Activated T-helper 2 cell treated with anti-CD3 and anti-CD28 coated beads, Interferon-gamma antibody, Interleukin-2, Interleukin-4, amounts not matched to agents 10 μg/mL and 5 μg/mL and 100 μg/mL, durations not matched to agents 14 hours and 24 hours and 36 hours (primary cell): Measurements from ENCODE around the gene ZNF385D. TPM values are rescaled to one million over a fixed set of nuclear protein-coding genes. Genes with fewer than 3 reads are reported as not detected.

Experiments used
- DNase-seq: peaks from one replicate; pipeline ENCODE4 v3.0.0; 2021; ENCODE audit warnings: low spot score
- H3K27ac Mint-ChIP-seq: one replicate; pipeline ENCODE4 v1.8.0; 2021; ENCODE audit warnings: mixed read lengths
- H3K27me3 Mint-ChIP-seq: one replicate; pipeline ENCODE4 v1.8.0; 2021; ENCODE audit warnings: low read depth, mixed read lengths
- H3K36me3 Mint-ChIP-seq: one replicate; pipeline ENCODE4 v1.8.0; 2021; ENCODE audit warnings: low read depth, mixed read lengths
- H3K4me1 Mint-ChIP-seq: one replicate; pipeline ENCODE4 v1.8.0; 2021; ENCODE audit warnings: low read depth, mixed read lengths
- H3K4me3 Mint-ChIP-seq: one replicate; pipeline ENCODE4 v1.8.0; 2021; ENCODE audit warnings: low read depth, mild to moderate bottlenecking, moderate library complexity, mixed read lengths
- H3K9me3 Mint-ChIP-seq: one replicate; pipeline ENCODE4 v1.8.0; 2021; ENCODE audit warnings: mixed read lengths
- intact Hi-C: fragments of 100-400 bp; cut with micrococcal nuclease; formaldehyde crosslinking; loops from one replicate; pipeline ENCODE4 v1.15.1; 2023
- total RNA-seq: library from RNA; stranded (reverse); gene quantifications from 2 replicates; pipeline ENCODE4 v1.2.3, GENCODE V29; 2022

Gene ZNF385D
- total RNA-seq, 1 donor from 2014 or later: not detected

DNA sequence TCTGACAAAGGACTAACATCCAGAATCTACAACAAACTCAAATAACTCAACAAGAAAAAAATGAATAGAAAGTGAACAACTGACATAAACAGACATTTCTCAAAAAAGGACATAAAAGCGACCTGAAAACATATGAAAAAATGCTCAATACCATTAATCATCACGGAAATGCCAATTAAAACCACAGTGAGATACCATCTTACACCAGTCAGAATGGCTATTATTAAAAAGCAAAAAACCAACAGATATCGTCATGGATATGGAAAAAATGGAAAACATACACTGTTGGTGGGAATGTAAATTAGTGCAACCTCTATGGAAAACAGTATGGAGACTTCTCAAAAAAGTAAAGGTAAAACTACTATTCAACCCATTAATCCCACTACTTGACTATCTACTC lies 53.3 kb downstream of the ZNF385D start:
- H3K27me3 Mint-ChIP-seq: no peaks in the 10 kb centered on the region
- no peaks in the 10 kb centered on the region for H3K4me1 Mint-ChIP-seq
- no peak for DNase-seq
- H3K9me3 Mint-ChIP-seq: peaks cover 9% of the 10 kb centered on the region
- no peaks in the 10 kb centered on the region for H3K36me3 Mint-ChIP-seq
- no peak overlapping the region for H3K27ac Mint-ChIP-seq
- intact Hi-C loops: no loop called here
- H3K4me3 Mint-ChIP-seq: no peak overlapping the region

- intact Hi-C loops: no loop called here
- DNase-seq: no peak
Measured at GRCh38 chr3:21694506-21694905, 56.5 kb downstream of the ZNF385D start.

GRCh38 chr3:21691036-21691435 lies 60.0 kb downstream of the ZNF385D start:
- Mint-ChIP-seq H3K27ac (no peak overlapping the region), H3K4me3 (no peak overlapping the region), H3K4me1 (no peaks in the 10 kb centered on the region), H3K27me3 (no peaks in the 10 kb centered on the region), H3K9me3 (peaks cover 28% of the 10 kb centered on the region), H3K36me3 (no peaks in the 10 kb centered on the region)
- intact Hi-C loops: no loop called here
- no peak for DNase-seq

More at GRCh38 chr3:21694506-21694905, 56.5 kb downstream of the ZNF385D start:
- peaks cover 28% of the 10 kb centered on the region for H3K9me3 Mint-ChIP-seq
- no peak overlapping the region for H3K27ac Mint-ChIP-seq
- H3K36me3 Mint-ChIP-seq: no peaks in the 10 kb centered on the region
- H3K27me3 Mint-ChIP-seq: no peaks in the 10 kb centered on the region
- no peaks in the 10 kb centered on the region for H3K4me1 Mint-ChIP-seq
- H3K4me3 Mint-ChIP-seq: no peak overlapping the region

DNA sequence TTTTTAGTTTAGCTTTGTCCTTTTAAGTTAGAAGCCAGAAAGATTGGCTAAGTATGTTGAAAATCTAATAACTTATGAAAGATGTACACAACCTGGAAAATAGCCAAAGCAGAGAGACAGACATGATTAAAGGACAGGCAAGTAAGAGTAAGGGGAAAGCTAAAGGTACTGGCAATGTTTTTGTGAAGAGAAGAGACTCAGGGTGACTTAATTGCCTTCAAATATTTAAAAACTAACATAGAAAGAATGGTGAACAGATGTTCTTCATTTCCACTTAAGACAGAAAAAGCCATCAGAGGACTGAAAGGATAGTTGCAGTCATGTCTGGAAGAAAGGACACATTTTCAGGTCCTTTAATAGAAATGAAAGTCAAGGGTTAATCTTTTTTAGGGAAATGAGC lies 68.8 kb downstream of the ZNF385D start:
- no peaks in the 10 kb centered on the region for H3K36me3 Mint-ChIP-seq
- intact Hi-C loops: no loop called here
- H3K27ac Mint-ChIP-seq: no peak overlapping the region

DNA sequence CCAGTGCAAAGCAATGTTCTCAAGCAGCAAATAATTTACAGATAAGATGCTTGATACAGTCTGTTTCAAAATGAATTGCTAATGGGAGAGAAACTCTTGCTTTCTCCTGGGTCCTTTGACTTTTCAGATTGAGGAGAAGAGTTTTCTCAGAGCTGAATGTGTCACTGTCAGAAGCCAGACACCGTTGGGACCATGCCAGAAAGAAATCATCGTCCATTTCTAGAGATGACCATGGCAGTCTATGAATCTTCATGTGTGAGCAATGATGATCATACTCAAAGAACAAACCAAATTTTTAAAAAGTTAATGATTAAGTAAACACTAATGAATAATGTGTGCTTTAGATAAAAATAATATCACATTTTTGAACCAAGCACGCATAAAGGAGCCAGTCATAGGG lies 77.6 kb downstream of the ZNF385D start:
- H3K4me3 Mint-ChIP-seq: no peak overlapping the region
- H3K36me3 Mint-ChIP-seq: no peaks in the 10 kb centered on the region
- no peaks in the 10 kb centered on the region for H3K27me3 Mint-ChIP-seq
- no peaks in the 10 kb centered on the region for H3K4me1 Mint-ChIP-seq
- intact Hi-C loops: no loop called here
- H3K27ac Mint-ChIP-seq: no peak overlapping the region
- DNase-seq: no peak
- H3K9me3 Mint-ChIP-seq: peaks cover 3% of the 10 kb centered on the region

More for the DNA sequence above, 68.8 kb downstream of the ZNF385D start:
- DNase-seq: no peak
- Mint-ChIP-seq H3K27me3 (no peaks in the 10 kb centered on the region), H3K9me3 (peaks cover 9% of the 10 kb centered on the region), H3K4me1 (no peaks in the 10 kb centered on the region), H3K4me3 (no peak overlapping the region)

GRCh38 chr3:21672303-21672702 lies 78.7 kb downstream of the ZNF385D start:
- Mint-ChIP-seq H3K36me3 (no peaks in the 10 kb centered on the region), H3K4me1 (no peaks in the 10 kb centered on the region), H3K27ac (no peak overlapping the region), H3K9me3 (peaks cover 3% of the 10 kb centered on the region), H3K27me3 (no peaks in the 10 kb centered on the region), H3K4me3 (no peak overlapping the region)
- DNase-seq: no peak
- intact Hi-C loops: no loop called here

- no peak overlapping the region for H3K4me3 Mint-ChIP-seq
- H3K4me1 Mint-ChIP-seq: no peaks in the 10 kb centered on the region
- peaks cover 3% of the 10 kb centered on the region for H3K9me3 Mint-ChIP-seq
- H3K27me3 Mint-ChIP-seq: no peaks in the 10 kb centered on the region
- H3K27ac Mint-ChIP-seq: no peak overlapping the region
- intact Hi-C loops: no loop called here
- no peak for DNase-seq
- H3K36me3 Mint-ChIP-seq: no peaks in the 10 kb centered on the region
Measured at GRCh38 chr3:21670386-21670785, 80.6 kb downstream of the ZNF385D start.

- Mint-ChIP-seq H3K36me3 (no peaks in the 10 kb centered on the region), H3K4me3 (no peak overlapping the region), H3K4me1 (no peaks in the 10 kb centered on the region), H3K27me3 (no peaks in the 10 kb centered on the region), H3K9me3 (no peaks in the 10 kb centered on the region), H3K27ac (no peak overlapping the region)
- intact Hi-C loops: no loop called here
- no peak for DNase-seq
Measured at GRCh38 chr3:21668012-21668411, 83.0 kb downstream of the ZNF385D start.

DNA sequence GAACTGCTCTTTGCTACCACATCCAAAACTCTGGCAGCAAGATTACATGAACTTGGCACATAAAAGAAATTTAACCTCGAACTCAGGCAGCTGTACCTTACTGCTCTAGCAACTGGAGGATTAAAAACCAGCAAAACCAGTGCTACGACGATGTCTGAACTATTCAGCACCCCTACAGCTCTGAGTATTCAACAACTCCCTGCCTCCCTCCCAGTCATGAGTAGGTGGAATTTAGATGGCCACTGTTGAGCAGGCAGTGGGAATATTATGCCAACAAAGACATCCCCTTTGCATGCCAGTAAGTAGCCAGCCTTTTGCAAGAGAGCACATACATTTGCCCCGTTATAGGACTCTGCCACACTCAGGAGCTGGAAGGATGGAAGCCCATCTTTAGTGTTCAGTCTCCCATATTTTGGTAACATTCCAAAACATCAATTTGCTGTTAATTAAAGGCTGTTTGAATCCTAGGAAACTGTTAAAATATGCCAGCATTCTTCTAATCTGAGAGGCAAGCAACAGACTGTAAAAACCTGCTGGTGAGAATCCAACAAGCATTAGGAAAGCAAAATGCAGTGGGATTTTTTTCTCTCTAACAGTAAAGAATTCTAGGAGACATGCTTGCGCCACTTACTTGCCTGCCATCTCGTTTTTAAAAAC lies 85.4 kb downstream of the ZNF385D start:
- intact Hi-C loops: no loop called here
- no peaks in the 10 kb centered on the region for H3K27me3 Mint-ChIP-seq
- H3K27ac Mint-ChIP-seq: no peak overlapping the region
- no peak overlapping the region for H3K4me3 Mint-ChIP-seq
- peaks cover 7% of the 10 kb centered on the region for H3K9me3 Mint-ChIP-seq
- H3K4me1 Mint-ChIP-seq: no peaks in the 10 kb centered on the region
- no peak for DNase-seq
- no peaks in the 10 kb centered on the region for H3K36me3 Mint-ChIP-seq

GRCh38 chr3:21664996-21665395 lies 86.0 kb downstream of the ZNF385D start:
- Mint-ChIP-seq H3K4me1 (no peaks in the 10 kb centered on the region), H3K4me3 (no peak overlapping the region), H3K36me3 (no peaks in the 10 kb centered on the region), H3K27me3 (no peaks in the 10 kb centered on the region), H3K27ac (no peak overlapping the region), H3K9me3 (peaks cover 8% of the 10 kb centered on the region)
- no peak for DNase-seq
- intact Hi-C loops: no loop called here

DNA sequence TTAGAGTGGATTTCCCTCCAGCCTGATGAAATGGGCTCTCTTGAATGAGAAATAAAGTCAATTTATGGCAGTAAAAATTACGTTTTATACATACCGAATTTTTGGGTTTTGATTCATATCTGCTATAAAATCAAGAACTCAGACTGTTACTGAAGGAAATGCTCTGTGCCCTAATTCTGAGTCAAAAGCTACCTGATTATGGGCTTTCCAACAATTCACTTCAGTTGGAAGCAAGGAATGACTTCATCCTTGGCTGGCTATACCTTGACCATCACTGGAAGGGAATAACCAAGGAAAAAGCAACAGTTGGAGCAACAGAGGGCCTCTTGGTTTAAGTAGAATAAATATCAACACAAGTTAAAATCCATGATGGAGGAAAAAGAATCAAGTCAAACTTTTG lies 88.6 kb downstream of the ZNF385D start:
- H3K27ac Mint-ChIP-seq: no peak overlapping the region
- H3K27me3 Mint-ChIP-seq: no peaks in the 10 kb centered on the region
- peaks cover 16% of the 10 kb centered on the region for H3K9me3 Mint-ChIP-seq
- H3K4me1 Mint-ChIP-seq: no peaks in the 10 kb centered on the region
- H3K36me3 Mint-ChIP-seq: no peaks in the 10 kb centered on the region
- H3K4me3 Mint-ChIP-seq: no peak overlapping the region
- no peak for DNase-seq
- intact Hi-C loops: no loop called here

DNA sequence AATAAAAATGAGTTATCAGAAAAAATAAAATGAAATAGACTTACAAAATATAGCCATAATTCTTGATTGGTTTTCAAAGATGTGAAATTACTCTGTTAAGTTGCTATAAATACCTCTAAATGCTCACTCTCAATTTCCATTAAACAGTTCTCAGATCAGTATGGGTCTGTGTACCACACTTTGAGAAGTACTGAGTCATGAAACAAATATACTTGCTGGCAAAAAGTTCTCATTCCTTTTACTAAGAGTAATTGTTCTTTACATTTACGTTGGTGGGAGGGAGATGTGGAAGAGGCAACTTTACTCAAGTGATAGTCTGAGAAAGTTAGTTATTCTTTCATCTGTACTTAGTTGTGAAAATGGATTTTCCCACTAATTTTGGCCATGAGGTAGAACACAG lies 96.3 kb downstream of the ZNF385D start:
- no peak for DNase-seq
- Mint-ChIP-seq H3K27me3 (no peaks in the 10 kb centered on the region), H3K27ac (no peak overlapping the region), H3K9me3 (peaks cover 8% of the 10 kb centered on the region), H3K4me1 (no peaks in the 10 kb centered on the region), H3K4me3 (no peak overlapping the region), H3K36me3 (no peaks in the 10 kb centered on the region)
- intact Hi-C loops: no loop called here

- Mint-ChIP-seq H3K4me1 (no peaks in the 10 kb centered on the region), H3K36me3 (no peaks in the 10 kb centered on the region), H3K9me3 (peaks cover 8% of the 10 kb centered on the region), H3K4me3 (no peak overlapping the region), H3K27ac (no peak overlapping the region), H3K27me3 (no peaks in the 10 kb centered on the region)
- intact Hi-C loops: no loop called here
- no peak for DNase-seq
Measured at GRCh38 chr3:21654241-21654640, 96.8 kb downstream of the ZNF385D start.

DNA sequence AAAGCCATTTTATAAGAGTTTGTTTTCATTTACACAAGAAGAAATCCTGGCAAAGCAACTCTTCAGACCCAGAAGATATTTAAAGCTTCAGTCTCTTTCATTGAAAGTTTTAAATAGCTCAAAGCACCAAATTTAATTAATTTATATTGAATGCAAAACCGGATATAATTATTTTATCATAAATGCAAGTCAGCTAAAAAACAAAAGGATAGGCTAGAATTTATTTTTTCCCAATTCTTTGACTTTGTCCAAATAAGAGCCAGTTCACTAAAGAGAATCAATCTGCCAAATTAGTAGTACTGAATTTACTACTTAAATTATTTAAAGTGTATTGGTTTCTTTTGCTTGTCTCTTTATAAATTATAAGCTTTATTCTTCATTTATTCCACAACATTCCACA lies 101.5 kb downstream of the ZNF385D start:
- Mint-ChIP-seq H3K36me3 (no peaks in the 10 kb centered on the region), H3K9me3 (no peaks in the 10 kb centered on the region), H3K27me3 (no peaks in the 10 kb centered on the region), H3K4me1 (no peaks in the 10 kb centered on the region), H3K4me3 (no peak overlapping the region), H3K27ac (no peak overlapping the region)
- no peak for DNase-seq
- intact Hi-C loops: no loop called here
